Measurements from ENCODE around the gene SPINT3. TPM values are rescaled to one million over a fixed set of nuclear protein-coding genes. Genes with fewer than 3 reads are reported as not detected.
A peak's percentile ranks its signal among the peaks of the same experiment; 100 is the strongest.

The SPINT3 gene, protein sequence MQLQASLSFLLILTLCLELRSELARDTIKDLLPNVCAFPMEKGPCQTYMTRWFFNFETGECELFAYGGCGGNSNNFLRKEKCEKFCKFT
- not detected in 2 replicates for total RNA-seq (2014; rRNA removed; shearing (Covaris generic); ENCODE audit: low replicate concordance)

DNA sequence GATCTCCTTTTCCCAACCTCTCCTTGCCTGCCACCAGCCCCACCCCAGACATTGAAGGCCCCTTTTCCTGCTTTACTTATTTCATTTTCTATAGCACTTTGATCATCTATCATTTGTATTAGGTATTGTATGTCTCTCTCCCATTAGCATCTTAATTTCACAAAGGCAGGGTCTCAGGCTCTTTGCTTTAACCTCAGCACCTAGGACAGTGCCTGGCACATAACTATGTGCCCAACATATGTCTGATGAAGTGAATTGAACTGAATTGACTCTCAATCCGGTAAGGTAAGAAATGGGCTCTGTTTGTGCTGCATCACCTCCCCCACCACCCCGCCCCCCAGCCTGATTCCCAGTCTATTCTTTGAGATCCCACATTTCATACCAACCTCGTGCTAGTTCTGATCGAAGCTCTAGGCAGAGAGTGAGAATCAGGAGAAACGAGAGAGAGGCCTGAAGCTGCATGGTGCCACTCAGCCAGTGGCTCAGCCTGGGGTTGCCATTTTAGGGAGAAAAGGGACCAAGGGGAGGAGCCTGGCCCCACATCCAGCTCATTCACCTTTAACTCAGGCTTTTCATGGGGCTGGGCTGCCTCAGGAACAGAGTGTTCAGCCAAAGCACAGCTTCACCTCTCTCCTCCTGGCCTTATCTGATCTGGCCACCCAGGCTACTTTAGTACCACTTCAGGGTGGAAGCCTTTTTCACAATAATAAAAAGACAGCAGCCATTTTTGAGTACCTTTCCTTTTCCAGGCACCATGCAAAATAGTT lies at the start of gene SPINT3:
SPINT3 (minus strand) TSS at position 476 of the 767 bp plus-strand sequence; CDS start at position 462, 14 bp downstream.
- no peaks in the 10 kb centered on the region for H3K36me3 ChIP-seq
- H3K4me3 ChIP-seq, result no peak within 1 kb of the TSS
- DNase-seq, result no peak
- no peaks in the 10 kb centered on the region for H3K9me3 ChIP-seq
- peaks cover 27% of the 10 kb centered on the region for H3K27me3 ChIP-seq

DNA sequence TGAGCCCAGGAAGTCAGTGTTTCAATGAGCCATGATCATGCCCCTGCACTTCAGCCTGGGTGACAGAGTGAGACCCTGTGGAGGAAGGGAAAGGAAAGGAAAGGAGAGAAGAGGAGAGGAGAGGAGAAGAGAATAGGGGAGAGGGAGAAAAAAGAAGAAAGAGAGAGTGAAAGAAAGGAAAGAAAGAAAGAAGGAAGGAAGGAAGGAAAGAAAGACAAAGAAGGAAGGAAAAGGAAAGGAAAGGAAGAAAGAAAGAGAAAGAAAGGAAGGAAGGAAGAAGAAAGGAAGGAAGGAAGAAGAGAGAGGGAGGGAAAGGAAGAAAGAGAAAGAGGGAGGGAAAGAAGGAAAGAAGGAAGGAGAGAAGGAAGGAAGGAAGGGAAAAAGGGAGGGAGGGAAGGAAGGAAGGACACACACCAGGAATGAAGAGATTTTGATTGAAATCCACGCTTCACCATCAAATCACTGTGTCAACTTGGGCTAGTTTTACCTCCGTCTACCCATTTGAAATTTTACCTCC lies 49.4 kb upstream of the SPINT3 start:
- DNase-seq, result no peak
- no peaks in the 10 kb centered on the region for H3K36me3 ChIP-seq
- H3K9me3 ChIP-seq, result no peaks in the 10 kb centered on the region
- H3K27me3 ChIP-seq, result peaks cover 46% of the 10 kb centered on the region
- H3K4me3 ChIP-seq, result no peak overlapping the region

- DNase-seq, result no peak
- Histone ChIP-seq H3K27me3 (peaks cover 15% of the 10 kb centered on the region), H3K36me3 (no peaks in the 10 kb centered on the region), H3K4me3 (no peak overlapping the region), H3K9me3 (no peaks in the 10 kb centered on the region)
Measured at GRCh38 chr20:45555198-45555597, 39.8 kb upstream of the SPINT3 start.

DNA sequence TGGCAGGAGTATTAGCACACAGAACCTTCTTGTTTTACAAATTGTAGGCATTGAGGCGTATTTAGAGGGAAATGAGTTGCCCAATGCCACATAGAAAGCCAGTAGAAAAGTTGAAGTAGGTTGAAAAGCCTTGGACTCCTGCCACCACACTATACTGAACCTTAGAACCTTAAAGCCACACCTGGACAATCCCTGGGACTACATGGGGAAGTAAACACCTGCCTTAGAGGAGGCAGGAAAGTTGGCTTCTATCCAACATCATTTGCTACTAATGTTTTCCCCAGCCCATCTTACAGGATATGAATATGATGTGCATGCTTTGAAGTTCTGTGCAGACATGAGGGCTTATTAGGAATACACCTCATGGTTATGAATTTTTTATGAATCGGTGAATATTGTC lies 37.0 kb upstream of the SPINT3 start:
- Histone ChIP-seq H3K4me3 (no peak overlapping the region), H3K36me3 (no peaks in the 10 kb centered on the region), H3K27me3 (peaks cover under 1% of the 10 kb centered on the region; the same call in 1 of the 2 replicates), H3K9me3 (no peaks in the 10 kb centered on the region)
- no peak for DNase-seq

DNA sequence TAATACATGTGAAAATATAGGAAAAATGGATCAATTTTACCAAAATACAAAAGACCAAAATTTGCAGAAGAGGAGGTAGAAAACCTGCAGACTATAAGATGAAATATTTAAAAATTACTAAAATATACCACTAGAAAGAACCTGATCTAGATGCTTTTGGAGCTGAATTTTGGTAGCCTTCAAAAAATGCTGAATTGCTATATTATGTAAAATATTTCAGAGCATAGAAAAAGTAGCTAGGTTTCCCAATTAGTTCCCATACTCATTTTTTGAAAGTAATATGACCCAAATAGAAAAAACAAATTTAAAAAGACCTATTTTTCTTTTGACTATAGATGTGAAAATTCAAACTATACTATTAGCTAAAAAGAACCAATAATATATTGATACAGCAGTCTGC lies 35.3 kb upstream of the SPINT3 start:
- Histone ChIP-seq H3K27me3 (peaks cover 3% of the 10 kb centered on the region; the same call in 1 of the 2 replicates), H3K9me3 (no peaks in the 10 kb centered on the region), H3K36me3 (no peaks in the 10 kb centered on the region), H3K4me3 (no peak overlapping the region)
- no peak for DNase-seq

- no peaks in the 10 kb centered on the region for H3K9me3 ChIP-seq
Measured at GRCh38 chr20:45548410-45548809, 33.0 kb upstream of the SPINT3 start.

GRCh38 chr20:45547206-45547770 lies 31.9 kb upstream of the SPINT3 start, which contains the start of gene EPPIN:
Gene EPPIN, minus strand, starts transcription at chr20:45547401. Its CDS starts 44 bp downstream, at chr20:45547357.
- H3K27me3 ChIP-seq, result peaks cover 22% of the 10 kb centered on the region

More at GRCh38 chr20:45548410-45548809, 33.0 kb upstream of the SPINT3 start:
- H3K27me3 ChIP-seq, result peaks cover 11% of the 10 kb centered on the region
- no peak for DNase-seq
- H3K36me3 ChIP-seq, result no peaks in the 10 kb centered on the region
- H3K4me3 ChIP-seq, result no peak overlapping the region

DNA sequence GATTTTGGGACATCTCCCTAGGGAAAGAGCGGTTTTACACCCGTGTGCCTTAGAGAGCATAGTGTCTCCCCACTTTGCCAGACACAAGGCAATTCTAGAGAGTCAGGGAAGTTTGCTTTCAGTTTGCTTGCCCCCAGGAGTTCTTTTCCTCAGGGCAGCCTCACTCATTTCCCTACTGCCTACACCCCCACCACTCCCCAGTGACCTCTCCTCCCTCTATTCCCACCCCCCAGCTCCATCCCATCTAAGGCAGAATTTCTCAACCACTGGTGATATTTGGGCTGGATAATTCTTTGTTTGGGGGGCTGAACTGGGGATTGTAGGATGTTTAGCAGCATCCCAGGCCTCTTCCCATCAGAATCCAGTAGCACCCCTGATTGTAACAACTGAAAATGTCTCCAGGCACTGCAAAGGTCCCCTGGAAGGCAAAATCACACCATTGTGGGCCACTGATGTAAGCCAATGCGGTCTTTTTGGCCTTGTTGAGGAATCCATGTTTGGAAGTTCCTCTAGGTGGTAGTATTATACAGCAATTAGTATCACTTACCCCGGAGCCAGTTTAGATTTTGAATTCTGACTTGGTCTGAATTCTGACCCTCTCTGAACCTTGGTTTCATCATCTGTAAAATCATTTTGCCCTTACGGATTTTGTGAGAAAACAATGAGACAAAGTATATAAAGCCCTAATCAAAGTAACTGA lies 30.5 kb upstream of the SPINT3 start:
- Histone ChIP-seq H3K27me3 (peaks cover 32% of the 10 kb centered on the region), H3K9me3 (no peaks in the 10 kb centered on the region), H3K4me3 (no peak overlapping the region), H3K36me3 (no peaks in the 10 kb centered on the region)
- no peak for DNase-seq

More at GRCh38 chr20:45547206-45547770, 31.9 kb upstream of the SPINT3 start, which contains the start of gene EPPIN:
- DNase-seq, result no peak
- Histone ChIP-seq H3K36me3 (no peaks in the 10 kb centered on the region), H3K4me3 (no peak within 1 kb of the TSS), H3K9me3 (no peaks in the 10 kb centered on the region)

DNA sequence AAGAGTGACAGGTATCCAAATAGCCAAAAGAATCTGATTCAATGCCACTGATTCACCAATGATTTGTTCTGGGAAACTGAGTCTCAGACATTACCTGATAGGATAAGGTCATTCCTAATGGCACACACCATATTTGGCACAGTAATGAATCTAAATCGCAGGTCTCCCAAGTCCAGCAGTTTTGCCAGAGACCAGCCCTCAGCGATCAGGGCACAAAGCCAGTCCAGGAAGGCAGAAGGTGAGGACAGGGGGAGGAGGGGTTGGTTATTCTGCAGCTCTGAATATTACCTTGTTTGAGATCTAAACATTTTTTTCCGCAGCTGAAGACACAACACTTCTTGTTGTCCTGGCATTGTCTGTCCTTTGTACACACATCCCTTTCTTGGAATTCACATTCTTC lies 29.9 kb upstream of the SPINT3 start:
- peaks cover 37% of the 10 kb centered on the region for H3K27me3 ChIP-seq
- H3K9me3 ChIP-seq, result no peaks in the 10 kb centered on the region
- H3K4me3 ChIP-seq, result no peak overlapping the region
- no peaks in the 10 kb centered on the region for H3K36me3 ChIP-seq
- no peak for DNase-seq

- no peak for DNase-seq
- no peaks in the 10 kb centered on the region for H3K36me3 ChIP-seq
- no peak within 1 kb of the TSS for H3K4me3 ChIP-seq
- peaks cover 60% of the 10 kb centered on the region for H3K27me3 ChIP-seq
- no peaks in the 10 kb centered on the region for H3K9me3 ChIP-seq
Measured at GRCh38 chr20:45539382-45539781, 24.0 kb upstream of the SPINT3 start, which contains the start of gene WFDC6. Gene WFDC6, minus strand, starts transcription at chr20:45539482. Its CDS starts 75 bp downstream, at chr20:45539407.

DNA sequence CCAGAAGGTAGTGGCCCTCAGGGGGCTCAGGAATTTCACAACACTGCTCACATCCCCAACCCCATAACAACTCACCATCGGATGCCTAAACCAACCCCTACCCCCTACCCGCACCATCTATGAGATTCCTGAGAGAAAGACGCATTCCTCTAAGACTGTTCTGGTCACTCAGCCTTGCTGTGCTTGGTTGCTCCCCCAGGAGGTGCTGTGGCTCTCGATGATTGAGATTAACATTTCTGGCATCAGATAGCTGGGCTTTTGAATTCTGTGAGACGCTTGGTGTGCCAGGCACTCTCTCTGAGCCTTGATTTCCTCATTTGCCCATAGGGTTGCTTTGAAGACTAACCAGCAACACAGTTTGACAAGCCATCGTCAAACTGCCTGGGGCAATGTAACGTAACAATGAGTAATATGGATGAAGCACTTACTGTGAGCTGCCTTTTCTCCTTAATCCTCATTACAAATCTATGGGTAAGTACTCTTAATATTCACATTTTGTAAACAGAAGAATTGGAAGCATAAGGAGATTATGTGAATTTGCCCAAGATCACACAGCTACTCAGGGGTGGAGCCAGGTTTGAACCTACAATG lies 22.9 kb upstream of the SPINT3 start:
- Histone ChIP-seq H3K4me3 (no peak overlapping the region), H3K9me3 (no peaks in the 10 kb centered on the region), H3K27me3 (peaks cover 60% of the 10 kb centered on the region), H3K36me3 (no peaks in the 10 kb centered on the region)
- DNase-seq, result peak; percentile 24

DNA sequence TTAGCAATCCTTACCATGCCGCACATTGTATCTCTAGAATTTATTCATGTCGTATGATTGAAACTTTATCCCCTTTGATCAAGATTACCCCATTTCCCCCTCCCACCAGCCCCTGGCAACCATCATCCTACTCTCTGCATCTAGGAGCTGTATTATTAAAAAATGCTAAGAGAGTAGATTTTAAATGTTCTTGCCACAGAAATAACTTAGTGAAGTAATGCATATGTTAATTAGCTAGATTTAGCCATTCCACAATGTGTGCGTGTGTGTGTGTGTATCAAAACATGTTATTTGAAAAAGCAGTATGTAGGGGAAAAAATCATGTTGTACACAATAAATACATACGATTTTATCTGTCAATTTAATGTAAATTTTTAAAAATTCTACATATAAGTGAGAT lies 11.9 kb upstream of the SPINT3 start:
- DNase-seq, result no peak
- Histone ChIP-seq H3K4me3 (no peak overlapping the region), H3K36me3 (no peaks in the 10 kb centered on the region), H3K9me3 (no peaks in the 10 kb centered on the region), H3K27me3 (peaks cover 51% of the 10 kb centered on the region)

DNA sequence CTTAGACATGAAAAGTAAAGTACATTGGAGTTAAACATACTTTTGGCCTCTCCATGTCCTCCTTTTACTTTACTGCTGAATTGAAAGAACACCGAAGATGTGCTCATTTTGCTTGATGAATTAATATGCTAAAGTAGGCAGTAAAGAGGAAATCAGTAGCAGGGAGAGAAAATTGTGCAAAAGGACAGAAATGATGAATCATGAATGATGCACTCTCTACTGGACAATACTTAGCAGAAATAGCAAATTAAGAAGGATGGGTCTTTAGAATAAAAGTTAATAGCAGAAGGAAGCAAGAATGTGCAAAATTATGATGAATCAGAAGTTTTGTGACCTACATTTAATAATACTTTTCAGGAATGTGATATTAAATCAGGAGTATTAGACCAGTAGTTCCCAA lies 8.4 kb upstream of the SPINT3 start:
- Histone ChIP-seq H3K27me3 (peaks cover 49% of the 10 kb centered on the region), H3K9me3 (no peaks in the 10 kb centered on the region), H3K36me3 (no peaks in the 10 kb centered on the region), H3K4me3 (no peak overlapping the region)
- DNase-seq, result no peak

DNA sequence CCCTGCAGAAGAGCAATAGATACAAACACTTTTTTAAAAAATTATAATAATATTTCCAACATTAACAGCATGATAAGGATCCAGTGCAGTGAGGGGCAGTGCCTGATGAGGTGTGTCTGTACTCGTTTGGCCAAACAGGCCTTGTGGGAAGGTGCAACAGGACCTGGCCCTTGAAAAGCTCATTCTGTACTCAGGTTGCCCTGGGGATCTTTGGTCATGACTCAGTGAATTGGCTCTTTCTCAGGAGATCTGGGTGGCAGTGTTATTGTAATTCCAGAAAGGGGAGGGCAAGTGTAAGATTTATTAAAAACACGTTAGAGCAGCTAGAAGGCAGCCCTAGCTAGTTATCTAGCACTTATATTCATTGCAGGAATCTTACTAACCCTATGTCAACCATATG lies 2.9 kb upstream of the SPINT3 start:
- no peak for DNase-seq
- Histone ChIP-seq H3K4me3 (no peak overlapping the region), H3K36me3 (no peaks in the 10 kb centered on the region), H3K27me3 (peaks cover 24% of the 10 kb centered on the region), H3K9me3 (no peaks in the 10 kb centered on the region)

DNA sequence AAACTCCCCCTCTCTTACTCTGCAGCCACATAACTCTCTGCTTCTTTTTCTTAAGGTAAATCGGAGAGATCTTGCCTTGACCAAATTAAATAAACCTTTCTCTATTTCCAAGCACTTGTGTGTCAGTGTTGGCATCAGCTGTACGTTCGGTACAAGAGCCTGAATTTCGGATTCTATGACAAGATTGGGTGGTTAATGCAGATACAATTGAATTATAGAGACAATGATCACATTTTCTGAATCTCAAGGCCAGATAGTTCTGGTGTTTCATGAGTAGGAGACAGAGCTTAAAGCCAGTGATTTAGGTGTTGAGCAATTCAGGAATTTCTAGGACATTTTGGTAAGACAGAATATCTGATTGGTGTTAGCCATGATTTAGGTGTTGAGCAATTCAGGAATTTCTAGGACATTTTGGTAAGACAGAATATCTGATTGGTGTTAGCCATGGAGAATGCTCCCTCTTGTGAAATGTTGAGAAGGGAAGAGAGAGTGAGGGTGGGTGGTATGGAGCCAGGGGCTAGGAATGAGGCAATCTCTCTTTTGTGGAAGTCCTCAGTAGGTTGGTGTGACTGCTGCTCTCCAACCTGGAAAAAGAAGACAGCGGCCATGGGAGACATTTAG lies 5.1 kb downstream of the SPINT3 start:
- peaks cover 30% of the 10 kb centered on the region for H3K27me3 ChIP-seq
- no peaks in the 10 kb centered on the region for H3K9me3 ChIP-seq
- H3K4me3 ChIP-seq, result no peak overlapping the region
- no peak for DNase-seq
- no peaks in the 10 kb centered on the region for H3K36me3 ChIP-seq

- peaks cover 37% of the 10 kb centered on the region for H3K27me3 ChIP-seq
- H3K9me3 ChIP-seq, result no peaks in the 10 kb centered on the region
- DNase-seq, result no peak
- no peaks in the 10 kb centered on the region for H3K36me3 ChIP-seq
- H3K4me3 ChIP-seq, result no peak overlapping the region
Measured at GRCh38 chr20:45509091-45509490, 6.3 kb downstream of the SPINT3 start.

Data from MG63 (cell line).